SK-N-SH treated with all-trans-retinoic acid at 6 μM for 48 hours (cell line): ENCODE measurements around the gene PAX5.

ENCODE experiments used
- RARB ChIP-seq: fragments of 250-450 bp; sonication (Bioruptor Pico); IDR thresholded peaks from 2 replicates; pipeline ENCODE4 v1.8.0; 2021; ENCODE audit warnings: mild to moderate bottlenecking, moderate library complexity
- TF ChIP-seq, protein P1 (sequence below): fragments of 250-450 bp; sonication (Bioruptor Pico); IDR thresholded peaks from 2 replicates; pipeline ENCODE4 v1.8.0; 2021; ENCODE audit warnings: low read depth, mild to moderate bottlenecking, moderate library complexity, borderline replicate concordance

DNA sequence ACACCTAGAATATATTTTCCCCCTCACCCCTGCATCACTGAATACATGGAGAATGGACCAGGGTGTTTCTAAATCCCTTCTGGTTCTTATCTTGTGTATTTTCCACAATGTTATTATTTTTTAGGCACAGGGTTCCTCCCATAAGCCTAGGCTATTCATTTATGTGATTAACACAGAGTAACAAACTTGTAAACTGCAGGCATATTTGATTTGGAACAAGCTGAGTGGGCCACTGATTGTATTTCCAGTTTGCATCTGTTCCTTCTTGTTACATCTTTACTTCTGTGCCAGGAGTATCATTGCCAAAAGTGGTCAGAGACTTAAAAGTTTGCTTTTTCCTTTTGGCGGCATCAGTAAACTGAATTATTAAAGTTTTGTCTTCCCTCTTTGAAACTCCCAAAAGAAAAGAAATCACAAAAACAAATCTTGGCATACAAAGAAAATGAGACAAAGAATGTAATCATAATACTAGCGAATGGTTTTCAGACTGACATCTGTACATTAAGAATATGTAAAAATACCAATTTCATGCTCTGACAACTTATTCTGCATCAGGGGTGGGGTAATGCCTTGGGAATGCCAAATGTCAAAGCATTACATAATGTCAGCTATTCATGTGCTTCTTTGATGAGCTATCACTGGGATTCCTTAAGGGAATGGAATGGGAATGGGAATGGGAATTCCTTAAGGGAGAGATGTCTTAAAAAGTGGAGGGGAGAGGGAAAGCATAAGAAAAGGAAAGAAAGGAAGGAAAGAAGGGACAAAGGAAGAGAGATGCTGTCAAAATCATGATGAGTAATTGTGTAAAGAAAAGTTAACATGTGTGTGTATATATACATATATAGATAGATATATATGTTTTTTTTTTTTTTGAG lies 22.2 kb upstream of the PAX5 start:
- TF ChIP-seq, protein P1, sequence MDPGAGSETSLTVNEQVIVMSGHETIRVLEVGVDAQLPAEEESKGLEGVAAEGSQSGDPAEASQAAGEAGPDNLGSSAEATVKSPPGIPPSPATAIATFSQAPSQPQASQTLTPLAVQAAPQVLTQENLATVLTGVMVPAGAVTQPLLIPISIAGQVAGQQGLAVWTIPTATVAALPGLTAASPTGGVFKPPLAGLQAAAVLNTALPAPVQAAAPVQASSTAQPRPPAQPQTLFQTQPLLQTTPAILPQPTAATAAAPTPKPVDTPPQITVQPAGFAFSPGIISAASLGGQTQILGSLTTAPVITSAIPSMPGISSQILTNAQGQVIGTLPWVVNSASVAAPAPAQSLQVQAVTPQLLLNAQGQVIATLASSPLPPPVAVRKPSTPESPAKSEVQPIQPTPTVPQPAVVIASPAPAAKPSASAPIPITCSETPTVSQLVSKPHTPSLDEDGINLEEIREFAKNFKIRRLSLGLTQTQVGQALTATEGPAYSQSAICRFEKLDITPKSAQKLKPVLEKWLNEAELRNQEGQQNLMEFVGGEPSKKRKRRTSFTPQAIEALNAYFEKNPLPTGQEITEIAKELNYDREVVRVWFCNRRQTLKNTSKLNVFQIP (CRISPR knock-in tag), result no peak
- TF ChIP-seq RARB (CRISPR knock-in tag), result no peak
